ENCODE measurements around the gene FUT4. TPM values are rescaled to one million over a fixed set of nuclear protein-coding genes. Genes with fewer than 3 reads are reported as not detected.

FUT4 gene
- total RNA-seq, 1 experiment from 2014 or later = 5.7 TPM

DNA sequence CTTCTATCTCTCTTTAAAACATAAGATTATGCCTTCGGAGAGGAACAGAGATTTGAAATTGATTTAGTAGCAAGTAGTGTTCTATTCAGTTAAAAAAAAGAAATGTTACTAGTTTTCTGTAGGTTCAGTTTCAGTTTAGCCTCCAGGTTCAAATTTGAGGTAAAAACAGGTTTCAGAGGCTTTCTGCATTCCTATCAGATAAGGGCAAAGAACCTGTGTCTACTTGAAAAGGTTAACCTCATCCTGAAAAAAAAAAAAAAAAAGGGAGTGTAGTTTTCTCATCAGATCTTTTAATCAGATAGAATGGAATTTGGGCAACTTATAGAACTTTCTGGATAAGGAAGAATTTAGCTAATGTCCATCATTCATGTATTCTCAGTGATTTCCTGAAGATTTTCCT is 19.4 kb upstream of the FUT4 start:
- RAD21 ChIA-PET (ENCODE audit: low non-redundant PET in 1 of 2, low total read pairs in 2 of 2, uncharacterized antibody in 2 of 2, unreplicated experiment in 2 of 2) = no interaction called here
- Histone ChIP-seq H3K36me3 (ENCODE audit: control insufficient read depth in 1 of 2, insufficient read depth in 2 of 2, low read length in 2 of 2) (no peaks in the 10 kb centered on the region), H3K9ac (ENCODE audit: low read length) (no peak overlapping the region), H3K79me2 (ENCODE audit: insufficient read depth, low read length) (no peaks in the 10 kb centered on the region), H3K27me3 (ENCODE audit: insufficient read depth, low read length) (no peaks in the 10 kb centered on the region), H3K4me2 (ENCODE audit: low read length) (no peak overlapping the region), H3K27ac (ENCODE audit: low read depth, low read length) (no peak overlapping the region), H4K20me1 (ENCODE audit: insufficient read depth) (no peaks in the 10 kb centered on the region), H3K4me1 (ENCODE audit: control insufficient read depth in 1 of 2, insufficient read depth in 2 of 2, low read length in 2 of 2) (no peaks in the 10 kb centered on the region), H3K9me3 (ENCODE audit: control insufficient read depth in 1 of 2, insufficient read depth in 1 of 2, low read depth in 1 of 2, low read length in 2 of 2) (no peaks in the 10 kb centered on the region), H3K9me2 (ENCODE audit: insufficient read depth) (no peaks in the 10 kb centered on the region), H2AFZ (ENCODE audit: low read depth, low read length, poor library complexity, severe bottlenecking) (no peak overlapping the region), H3K4me3 (replicated peaks in 1 of 2; ENCODE audit: low read depth in 1 of 2, low read length in 2 of 2) (no peak overlapping the region)
- POLR2A ChIA-PET = no interaction called here
- CTCF ChIA-PET = no interaction called here
- BruUV-seq (replicated peaks) = no TSS peak
- ATAC-seq (no peak), DNase-seq (ENCODE audit: low read depth, low spot score) (no peak)
- TF ChIP-seq SIN3A (IDR thresholded peaks at IDR 0.05; ENCODE audit: low read depth) (no peak), ZNF274 (IDR thresholded peaks at IDR 0.05; ENCODE audit: low read depth, low read length) (no peak), JUND (IDR thresholded peaks at IDR 0.05) (no peak), POLR2A (IDR thresholded peaks at IDR 0.05; ENCODE audit: borderline replicate concordance, extremely low read depth, insufficient read depth, insufficient read length) (no peak), RAD21 (IDR thresholded peaks at IDR 0.05; ENCODE audit: low read depth) (no peak)
- TF ChIP-seq, protein P1, sequence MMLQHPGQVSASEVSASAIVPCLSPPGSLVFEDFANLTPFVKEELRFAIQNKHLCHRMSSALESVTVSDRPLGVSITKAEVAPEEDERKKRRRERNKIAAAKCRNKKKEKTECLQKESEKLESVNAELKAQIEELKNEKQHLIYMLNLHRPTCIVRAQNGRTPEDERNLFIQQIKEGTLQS (IDR thresholded peaks at IDR 0.05) = no peak
- TF ChIP-seq, protein P2, sequence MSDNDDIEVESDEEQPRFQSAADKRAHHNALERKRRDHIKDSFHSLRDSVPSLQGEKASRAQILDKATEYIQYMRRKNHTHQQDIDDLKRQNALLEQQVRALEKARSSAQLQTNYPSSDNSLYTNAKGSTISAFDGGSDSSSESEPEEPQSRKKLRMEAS (IDR thresholded peaks at IDR 0.05) = no peak
- TF ChIP-seq, protein P3, sequence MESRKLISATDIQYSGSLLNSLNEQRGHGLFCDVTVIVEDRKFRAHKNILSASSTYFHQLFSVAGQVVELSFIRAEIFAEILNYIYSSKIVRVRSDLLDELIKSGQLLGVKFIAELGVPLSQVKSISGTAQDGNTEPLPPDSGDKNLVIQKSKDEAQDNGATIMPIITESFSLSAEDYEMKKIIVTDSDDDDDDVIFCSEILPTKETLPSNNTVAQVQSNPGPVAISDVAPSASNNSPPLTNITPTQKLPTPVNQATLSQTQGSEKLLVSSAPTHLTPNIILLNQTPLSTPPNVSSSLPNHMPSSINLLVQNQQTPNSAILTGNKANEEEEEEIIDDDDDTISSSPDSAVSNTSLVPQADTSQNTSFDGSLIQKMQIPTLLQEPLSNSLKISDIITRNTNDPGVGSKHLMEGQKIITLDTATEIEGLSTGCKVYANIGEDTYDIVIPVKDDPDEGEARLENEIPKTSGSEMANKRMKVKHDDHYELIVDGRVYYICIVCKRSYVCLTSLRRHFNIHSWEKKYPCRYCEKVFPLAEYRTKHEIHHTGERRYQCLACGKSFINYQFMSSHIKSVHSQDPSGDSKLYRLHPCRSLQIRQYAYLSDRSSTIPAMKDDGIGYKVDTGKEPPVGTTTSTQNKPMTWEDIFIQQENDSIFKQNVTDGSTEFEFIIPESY (IDR thresholded peaks at IDR 0.05; ENCODE audit: extremely low read depth, insufficient replicate concordance, low read length) = no peak
- TF ChIP-seq, protein P4, sequence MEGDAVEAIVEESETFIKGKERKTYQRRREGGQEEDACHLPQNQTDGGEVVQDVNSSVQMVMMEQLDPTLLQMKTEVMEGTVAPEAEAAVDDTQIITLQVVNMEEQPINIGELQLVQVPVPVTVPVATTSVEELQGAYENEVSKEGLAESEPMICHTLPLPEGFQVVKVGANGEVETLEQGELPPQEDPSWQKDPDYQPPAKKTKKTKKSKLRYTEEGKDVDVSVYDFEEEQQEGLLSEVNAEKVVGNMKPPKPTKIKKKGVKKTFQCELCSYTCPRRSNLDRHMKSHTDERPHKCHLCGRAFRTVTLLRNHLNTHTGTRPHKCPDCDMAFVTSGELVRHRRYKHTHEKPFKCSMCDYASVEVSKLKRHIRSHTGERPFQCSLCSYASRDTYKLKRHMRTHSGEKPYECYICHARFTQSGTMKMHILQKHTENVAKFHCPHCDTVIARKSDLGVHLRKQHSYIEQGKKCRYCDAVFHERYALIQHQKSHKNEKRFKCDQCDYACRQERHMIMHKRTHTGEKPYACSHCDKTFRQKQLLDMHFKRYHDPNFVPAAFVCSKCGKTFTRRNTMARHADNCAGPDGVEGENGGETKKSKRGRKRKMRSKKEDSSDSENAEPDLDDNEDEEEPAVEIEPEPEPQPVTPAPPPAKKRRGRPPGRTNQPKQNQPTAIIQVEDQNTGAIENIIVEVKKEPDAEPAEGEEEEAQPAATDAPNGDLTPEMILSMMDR (IDR thresholded peaks at IDR 0.05 in 2 of 3, conservative IDR thresholded peaks at IDR 0.05 in 1 of 3; ENCODE audit: borderline replicate concordance in 1 of 3, insufficient read depth in 1 of 3, low read depth in 2 of 3, low read length in 2 of 3) = no peak
- intact Hi-C loops (cut with micrococcal nuclease) = no loop called here
